ENCODE results near the gene EMD. TPM values are rescaled to one million over a fixed set of nuclear protein-coding genes. Genes with fewer than 3 reads are reported as not detected.

Gene EMD
- total and polyA plus RNA-seq, 2 of the 13 experiments (the other 11 are each of a cell fraction or from before 2014, with no cell fraction given), result 14.5 to 14.9 TPM

GRCh38 chrX:154367474-154368308, 11.4 kb upstream of the EMD start:
- no TSS peak for BruUV-seq (replicated peaks)
- H3K4me3 ChIP-seq (replicated peaks in 1 of 3; ENCODE audit: insufficient read depth in 1 of 3, low read depth in 2 of 3, low read length in 3 of 3), result no peak overlapping the region
- no peak overlapping the region for H3K27ac ChIP-seq (ENCODE audit: extremely low read length, insufficient read depth, low read length)
- 100% methylated on average over 9 of the region's 31 CpGs for WGBS (ENCODE audit: low lambda C conversion rate)
- no peaks in the 10 kb centered on the region for H3K27me3 ChIP-seq (ENCODE audit: control insufficient read depth in 1 of 2, insufficient read depth in 2 of 2, low read length in 2 of 2)
- H4K20me1 ChIP-seq (ENCODE audit: insufficient read depth, low read length), result peaks cover 7% of the 10 kb centered on the region; the same call in 1 of the 2 replicates
- in situ Hi-C loops (cut with HindIII; ENCODE audit: extremely low pct_ligation_motif_present, low pct_unique_long_range_greater_than_20kb) (no loop called here), intact Hi-C loops (cut with micrococcal nuclease; ENCODE audit: unreplicated experiment) (no loop called here)
- H3K4me1 ChIP-seq (ENCODE audit: insufficient read depth, low read length), result peaks cover 22% of the 10 kb centered on the region
- ChIA-PET POLR2A (no interaction called here), CTCF (ENCODE audit: low intra/inter-chr PET ratio, low total read pairs) (no interaction called here)
- no peak for FAIRE-seq
- no peaks in the 10 kb centered on the region for H3K9me3 ChIP-seq (ENCODE audit: low read length)
- H3K36me3 ChIP-seq (replicated peaks in 1 of 2; ENCODE audit: control insufficient read depth in 1 of 2, insufficient read depth in 2 of 2, low read length in 2 of 2), result peaks cover 11 to 25% of the 10 kb centered on the region in 2 experiments; a peak in 4 of 5 replicates
- H3K4me2 ChIP-seq (ENCODE audit: low read depth, low read length), result no peak overlapping the region
- no peak for TF ChIP-seq CEBPG (CRISPR knock-in tag; IDR thresholded peaks at IDR 0.05)
- no peak for TF ChIP-seq ZNF552 (CRISPR knock-in tag; IDR thresholded peaks at IDR 0.05; ENCODE audit: borderline replicate concordance)
- TF ChIP-seq RBFOX2 (IDR thresholded peaks at IDR 0.05; ENCODE audit: low read depth, low read length), result peak; percentile 43
- TF ChIP-seq ATM (IDR thresholded peaks at IDR 0.05; ENCODE audit: borderline replicate concordance), result no peak
- TF ChIP-seq KLF12 (CRISPR knock-in tag; IDR thresholded peaks at IDR 0.05; ENCODE audit: borderline replicate concordance), result no peak
- TF ChIP-seq SP1 (IDR thresholded peaks at IDR 0.05), result no peak
- no peak for TF ChIP-seq SP1 (CRISPR knock-in tag; IDR thresholded peaks at IDR 0.05)
- no peak for ATAC-seq
- H3K79me2 ChIP-seq (ENCODE audit: insufficient read depth, low read length), result peaks cover 22% of the 10 kb centered on the region
- no peak for DNase-seq (ENCODE audit: low spot score)
- H2AFZ ChIP-seq (ENCODE audit: low read length), result no peak overlapping the region
- no peak overlapping the region for H3K9ac ChIP-seq (ENCODE audit: insufficient read depth, low read depth, low read length)
